ENCODE results near the gene PURA. TPM values are rescaled to one million over a fixed set of nuclear protein-coding genes. Genes with fewer than 3 reads are reported as not detected.

Gene PURA
- total RNA-seq, 1 donor from 2014 or later, result 11.4 TPM

DNA sequence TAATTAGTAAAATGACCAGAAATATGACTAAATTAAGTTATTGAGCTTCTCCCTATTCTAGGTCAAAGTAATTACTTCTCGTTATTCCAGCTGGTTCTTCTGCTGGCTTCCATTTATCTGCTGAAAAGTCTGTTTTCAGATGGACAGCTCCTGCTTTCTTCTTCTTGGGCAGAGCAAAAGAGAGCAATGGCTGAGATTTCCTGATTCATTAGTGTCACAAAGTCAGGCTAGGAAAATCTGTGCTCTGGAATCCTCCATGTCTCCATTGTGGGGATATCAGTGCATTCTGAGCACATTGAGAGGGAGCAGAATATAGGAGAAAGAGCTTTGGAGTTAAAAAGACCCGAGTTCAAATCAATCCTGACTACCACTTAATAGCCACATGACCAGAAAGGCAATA, 37.1 kb upstream of the PURA start:
- DNase-seq (ENCODE audit: extremely low spot score, unreplicated experiment), result no peak
- Mint-ChIP-seq H3K27me3 (ENCODE audit: unreplicated experiment) (peaks cover 61% of the 10 kb centered on the region), H3K9me3 (ENCODE audit: unreplicated experiment) (no peaks in the 10 kb centered on the region), H3K27ac (ENCODE audit: unreplicated experiment) (no peak overlapping the region), H3K36me3 (ENCODE audit: unreplicated experiment) (no peaks in the 10 kb centered on the region), H3K4me3 (ENCODE audit: unreplicated experiment) (no peak overlapping the region), H3K4me1 (ENCODE audit: unreplicated experiment) (no peaks in the 10 kb centered on the region)
- TF ChIP-seq, protein P1, sequence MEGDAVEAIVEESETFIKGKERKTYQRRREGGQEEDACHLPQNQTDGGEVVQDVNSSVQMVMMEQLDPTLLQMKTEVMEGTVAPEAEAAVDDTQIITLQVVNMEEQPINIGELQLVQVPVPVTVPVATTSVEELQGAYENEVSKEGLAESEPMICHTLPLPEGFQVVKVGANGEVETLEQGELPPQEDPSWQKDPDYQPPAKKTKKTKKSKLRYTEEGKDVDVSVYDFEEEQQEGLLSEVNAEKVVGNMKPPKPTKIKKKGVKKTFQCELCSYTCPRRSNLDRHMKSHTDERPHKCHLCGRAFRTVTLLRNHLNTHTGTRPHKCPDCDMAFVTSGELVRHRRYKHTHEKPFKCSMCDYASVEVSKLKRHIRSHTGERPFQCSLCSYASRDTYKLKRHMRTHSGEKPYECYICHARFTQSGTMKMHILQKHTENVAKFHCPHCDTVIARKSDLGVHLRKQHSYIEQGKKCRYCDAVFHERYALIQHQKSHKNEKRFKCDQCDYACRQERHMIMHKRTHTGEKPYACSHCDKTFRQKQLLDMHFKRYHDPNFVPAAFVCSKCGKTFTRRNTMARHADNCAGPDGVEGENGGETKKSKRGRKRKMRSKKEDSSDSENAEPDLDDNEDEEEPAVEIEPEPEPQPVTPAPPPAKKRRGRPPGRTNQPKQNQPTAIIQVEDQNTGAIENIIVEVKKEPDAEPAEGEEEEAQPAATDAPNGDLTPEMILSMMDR (IDR thresholded peaks at IDR 0.05), result no peak

DNA sequence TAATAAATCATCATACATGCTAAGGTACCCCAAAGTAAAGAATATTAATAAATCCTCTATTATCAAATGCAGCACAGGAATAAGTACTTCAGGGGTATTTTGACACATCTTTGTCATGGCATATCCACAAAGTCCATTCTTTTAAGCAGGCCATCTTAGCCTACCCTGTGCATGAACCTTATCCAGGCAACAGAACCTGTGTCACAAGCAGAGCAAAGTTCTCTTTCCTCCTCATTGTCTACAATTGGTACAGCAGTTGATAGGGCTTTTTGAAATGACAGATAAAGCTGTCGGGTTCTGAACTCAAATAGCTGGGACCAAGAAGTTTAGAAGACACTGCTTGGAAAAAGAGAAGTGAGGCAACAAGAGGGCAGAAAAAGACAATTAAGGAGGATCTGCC, 30.8 kb upstream of the PURA start:
- TF ChIP-seq, protein P1 (IDR thresholded peaks at IDR 0.05), result no peak
- H3K9me3 Mint-ChIP-seq (ENCODE audit: unreplicated experiment), result no peaks in the 10 kb centered on the region
- peaks cover 66% of the 10 kb centered on the region for H3K27me3 Mint-ChIP-seq (ENCODE audit: unreplicated experiment)
- DNase-seq (ENCODE audit: extremely low spot score, unreplicated experiment), result no peak
- no peak overlapping the region for H3K4me3 Mint-ChIP-seq (ENCODE audit: unreplicated experiment)
- no peak overlapping the region for H3K27ac Mint-ChIP-seq (ENCODE audit: unreplicated experiment)
- H3K4me1 Mint-ChIP-seq (ENCODE audit: unreplicated experiment), result no peaks in the 10 kb centered on the region
- H3K36me3 Mint-ChIP-seq (ENCODE audit: unreplicated experiment), result no peaks in the 10 kb centered on the region

DNA sequence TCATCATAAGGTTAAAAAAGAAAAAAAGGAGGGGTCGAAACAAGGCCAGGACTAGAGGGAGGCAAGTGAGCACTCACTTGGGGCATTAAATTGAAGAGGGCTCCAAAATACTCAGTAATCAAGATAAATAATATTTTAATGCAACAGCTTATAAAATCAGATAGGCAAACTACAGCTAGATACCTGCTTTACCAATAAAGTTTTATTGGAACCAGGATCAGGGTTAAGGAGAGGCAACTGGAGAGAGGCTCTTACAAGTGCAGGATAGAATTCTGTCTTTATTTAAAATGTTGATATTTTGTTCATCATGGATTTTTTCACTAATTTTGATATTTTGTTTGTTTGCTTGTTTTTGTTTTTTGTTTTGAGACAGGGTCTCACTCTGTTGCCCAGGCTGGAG, 30.3 kb upstream of the PURA start:
- Mint-ChIP-seq H3K4me1 (ENCODE audit: unreplicated experiment) (no peaks in the 10 kb centered on the region), H3K27ac (ENCODE audit: unreplicated experiment) (no peak overlapping the region), H3K27me3 (ENCODE audit: unreplicated experiment) (peaks cover 65% of the 10 kb centered on the region), H3K36me3 (ENCODE audit: unreplicated experiment) (no peaks in the 10 kb centered on the region), H3K9me3 (ENCODE audit: unreplicated experiment) (no peaks in the 10 kb centered on the region), H3K4me3 (ENCODE audit: unreplicated experiment) (no peak overlapping the region)
- DNase-seq (ENCODE audit: extremely low spot score, unreplicated experiment), result no peak
- TF ChIP-seq, protein P1 (IDR thresholded peaks at IDR 0.05), result no peak

DNA sequence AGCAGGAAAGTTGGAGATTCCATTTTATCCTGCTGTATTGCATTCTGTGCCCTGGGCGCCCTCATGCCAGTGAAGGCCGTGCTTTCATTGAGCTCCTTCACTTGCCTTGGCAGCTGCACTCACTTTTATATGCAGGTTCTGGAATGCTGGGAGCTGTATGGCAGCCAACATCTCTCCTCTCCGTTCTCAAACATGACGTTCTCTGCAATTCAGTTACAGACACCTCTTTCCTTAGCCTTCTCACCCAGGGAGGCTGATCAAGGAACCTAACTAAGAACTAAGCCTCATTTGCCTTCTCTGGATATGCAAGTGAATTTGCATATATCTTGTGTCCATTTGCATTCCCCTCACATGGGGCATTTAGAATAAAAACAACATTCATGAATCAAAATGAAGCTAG, 29.4 kb upstream of the PURA start:
- H3K27ac Mint-ChIP-seq (ENCODE audit: unreplicated experiment), result no peak overlapping the region
- H3K4me3 Mint-ChIP-seq (ENCODE audit: unreplicated experiment), result no peak overlapping the region
- peaks cover 7% of the 10 kb centered on the region for H3K9me3 Mint-ChIP-seq (ENCODE audit: unreplicated experiment)
- no peaks in the 10 kb centered on the region for H3K4me1 Mint-ChIP-seq (ENCODE audit: unreplicated experiment)
- no peak for DNase-seq (ENCODE audit: extremely low spot score, unreplicated experiment)
- peaks cover 71% of the 10 kb centered on the region for H3K27me3 Mint-ChIP-seq (ENCODE audit: unreplicated experiment)
- TF ChIP-seq, protein P1 (IDR thresholded peaks at IDR 0.05), result no peak
- H3K36me3 Mint-ChIP-seq (ENCODE audit: unreplicated experiment), result peaks cover under 1% of the 10 kb centered on the region

DNA sequence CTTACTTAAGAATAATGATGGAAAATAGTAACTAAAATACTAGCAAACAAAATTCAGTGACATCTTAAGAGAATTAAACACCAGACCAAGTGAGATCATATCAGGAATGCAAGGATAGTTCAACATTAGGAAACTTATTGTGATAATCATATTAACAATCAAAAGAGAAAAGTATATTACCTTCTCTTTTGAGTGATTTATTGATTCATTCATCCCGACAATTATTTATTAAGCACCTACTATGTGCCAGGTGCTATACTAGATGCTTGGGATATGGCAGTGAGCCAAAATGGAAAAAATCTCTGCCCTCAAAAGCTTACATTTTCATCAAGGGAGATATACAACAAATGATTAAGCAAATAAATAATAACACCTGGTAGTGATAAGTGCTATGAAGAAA, 23.7 kb upstream of the PURA start:
- DNase-seq (ENCODE audit: extremely low spot score, unreplicated experiment), result no peak
- no peak overlapping the region for H3K4me3 Mint-ChIP-seq (ENCODE audit: unreplicated experiment)
- H3K36me3 Mint-ChIP-seq (ENCODE audit: unreplicated experiment), result peaks cover 6% of the 10 kb centered on the region
- no peak overlapping the region for H3K27ac Mint-ChIP-seq (ENCODE audit: unreplicated experiment)
- TF ChIP-seq, protein P1 (IDR thresholded peaks at IDR 0.05), result no peak
- H3K9me3 Mint-ChIP-seq (ENCODE audit: unreplicated experiment), result peaks cover 21% of the 10 kb centered on the region
- H3K4me1 Mint-ChIP-seq (ENCODE audit: unreplicated experiment), result no peaks in the 10 kb centered on the region
- H3K27me3 Mint-ChIP-seq (ENCODE audit: unreplicated experiment), result peaks cover 65% of the 10 kb centered on the region
